Measurements from ENCODE around the gene SPTBN1. TPM values are rescaled to one million over a fixed set of nuclear protein-coding genes. Genes with fewer than 3 reads are reported as not detected.

Gene SPTBN1
- total and polyA plus RNA-seq, 2 donors (not counting 3 experiments of a cell fraction or from before 2014, with no cell fraction given) = 63.3 to 320 TPM

- FAIRE-seq (no peak), DNase-seq (ENCODE audit: low read depth, low spot score) (no peak)
- H3K4me1 ChIP-seq (ENCODE audit: control insufficient read depth, extremely low read depth, insufficient read depth, low read length) = peaks cover 8% of the 10 kb centered on the region
- H3K9ac ChIP-seq (replicated peaks; ENCODE audit: extremely low read depth, insufficient read depth, low read length) = no peak overlapping the region
- no peaks in the 10 kb centered on the region for H3K9me3 ChIP-seq (replicated peaks; ENCODE audit: control insufficient read depth, insufficient read depth, low read length)
- H3K9me1 ChIP-seq (replicated peaks; ENCODE audit: control insufficient read depth, extremely low read depth, insufficient read depth, low read length) = no peaks in the 10 kb centered on the region
- H3K4me3 ChIP-seq (replicated peaks in 1 of 3; ENCODE audit: insufficient read depth in 1 of 3, low read depth in 1 of 3, low read length in 3 of 3) = no peak overlapping the region
- H3K4me2 ChIP-seq (ENCODE audit: insufficient read depth, low read length) = no peak overlapping the region
- CTCF ChIA-PET = interaction anchor here (0.5 to 8.5 kb wide), 65 partner anchors 11 to 1281 kb away, joined by 3 to 295 read pairs (median 4); partner anchors contain the start of genes ACYP2, ASB3, CHAC2 and ERLEC1
- no peaks in the 10 kb centered on the region for H3K79me2 ChIP-seq (ENCODE audit: control insufficient read depth, insufficient read depth, low read length)
- dilution Hi-C loops (cut with MboI; ENCODE audit: extremely low pct_ligation_motif_present, low sequenced_read_pairs) (no loop called here), intact Hi-C loops (cut with micrococcal nuclease) (loop anchor here (1.0 to 10.0 kb wide), 7 partner anchors 39 to 1279 kb away; partner anchors contain the start of gene ACYP2)
- no peak for TF ChIP-seq CTCF (IDR thresholded peaks at IDR 0.05; ENCODE audit: extremely low read depth in 1 of 2, insufficient read depth in 1 of 2, low read depth in 1 of 2, low read length in 2 of 2)
- TF ChIP-seq MAX (IDR thresholded peaks at IDR 0.05; ENCODE audit: insufficient read depth, insufficient read length) = no peak
- no peak for TF ChIP-seq EZH2 (IDR thresholded peaks at IDR 0.05; ENCODE audit: borderline replicate concordance, low read depth, low read length, severe bottlenecking)
- TF ChIP-seq JUN (IDR thresholded peaks at IDR 0.05; ENCODE audit: borderline replicate concordance, insufficient read depth, insufficient read length, low read depth) = no peak
- no peak for TF ChIP-seq GATA2 (IDR thresholded peaks at IDR 0.05; ENCODE audit: insufficient read depth, insufficient read length, low read depth, low read length)
- no peak for TF ChIP-seq POLR2AphosphoS5 (IDR thresholded peaks at IDR 0.05; ENCODE audit: insufficient read depth, low read depth, low read length)
- no peak for TF ChIP-seq FOS (IDR thresholded peaks at IDR 0.05; ENCODE audit: borderline replicate concordance, insufficient read depth, low read length)
- no peak for TF ChIP-seq POLR2A (IDR thresholded peaks at IDR 0.05; ENCODE audit: low read depth, low read length)
- no peak for TF ChIP-seq MYC (IDR thresholded peaks at IDR 0.05; ENCODE audit: low read depth, low read length)
- H2AFZ ChIP-seq (ENCODE audit: low read depth, low read length) = no peak overlapping the region
- POLR2A ChIA-PET = interaction anchor here (0.6 to 1.1 kb wide), 2 partner anchors 19 to 597 kb away, joined by 3 read pairs; no protein-coding TSS in a partner anchor
- peaks cover 0 to 6% of the 10 kb centered on the region in 2 experiments for H3K27me3 ChIP-seq (ENCODE audit: control insufficient read depth in 2 of 2, insufficient read depth in 2 of 2, low read length in 2 of 2)
- no peak overlapping the region for H3K27ac ChIP-seq (ENCODE audit: insufficient read depth, low read depth, low read length)
- H4K20me1 ChIP-seq (replicated peaks; ENCODE audit: control insufficient read depth, extremely low read depth, insufficient read depth, low read length) = no peaks in the 10 kb centered on the region
- no peaks in the 10 kb centered on the region for H3K36me3 ChIP-seq (ENCODE audit: control insufficient read depth in 2 of 2, extremely low read depth in 1 of 2, insufficient read depth in 2 of 2, low read length in 2 of 2)
- BruUV-seq (replicated peaks) = no TSS peak
Observed at GRCh38 chr2:54704238-54704637, 248.1 kb downstream of the SPTBN1 start.
